Activated CD8-positive, alpha-beta memory T cell treated with anti-CD3 and anti-CD28 coated beads, Interleukin-2, amount 10 ng/mL, durations not matched to agents 7 days and 5 days (primary cell): ENCODE data around the gene PHETA2. TPM values are rescaled to one million over a fixed set of nuclear protein-coding genes. Genes with fewer than 3 reads are reported as not detected.
A peak's percentile ranks its signal among the peaks of the same experiment; 100 is the strongest.
"Not testable (repeated sequence)": the region's sequence is repeated elsewhere in the genome, so short reads cannot be mapped to it uniquely, and the experiment has no call there.

Experiments used
- ATAC-seq: fragments of 150-1000 bp; cut with Tn5 transposase; one replicate; pipeline ENCODE4 v1.10.0; 2021; ENCODE audit warnings: moderate library complexity
- CTCF ChIA-PET: fragments of 350-600 bp; sonication (Branson Sonifier 250); formaldehyde crosslinking; loops from one replicate; lab custom pipeline; 2021; ENCODE audit warnings: antibody characterized with exemption; lab: Charles Lee
- DNase-seq: peaks from one replicate; pipeline ENCODE4 v3.0.0-alpha.2; 2020
- H3K27ac Mint-ChIP-seq: one replicate; pipeline ENCODE4 v1.8.0; 2021; ENCODE audit warnings: mild to moderate bottlenecking, mixed read lengths
- H3K27me3 Mint-ChIP-seq: one replicate; pipeline ENCODE4 v1.8.0; 2021; ENCODE audit warnings: mixed read lengths
- H3K36me3 Mint-ChIP-seq: one replicate; pipeline ENCODE4 v1.8.0; 2021; ENCODE audit warnings: mild to moderate bottlenecking, mixed read lengths
- H3K4me1 Mint-ChIP-seq: one replicate; pipeline ENCODE4 v1.8.0; 2021; ENCODE audit warnings: mixed read lengths
- H3K4me3 Mint-ChIP-seq: one replicate; pipeline ENCODE4 v1.8.0; 2021; ENCODE audit warnings: mild to moderate bottlenecking, moderate library complexity, mixed read lengths
- H3K9me3 Mint-ChIP-seq: one replicate; pipeline ENCODE4 v1.8.0; 2022; ENCODE audit warnings: low read depth, mixed read lengths
- total RNA-seq, 2 experiments: library from RNA; stranded (reverse); gene quantifications; one replicate each; pipeline ENCODE4 v1.2.3, GENCODE V29; 2021

Gene PHETA2
- total RNA-seq, 2 experiments from 2014 or later = 2.0 to 2.5 TPM

- Mint-ChIP-seq H3K4me3 (peak within 1 kb of the TSS; percentile 85), H3K27ac (peak within 1 kb of the TSS; percentile 99), H3K9me3 (peaks cover 3% of the 10 kb centered on the region), H3K4me1 (peaks cover 30% of the 10 kb centered on the region), H3K27me3 (no peaks in the 10 kb centered on the region), H3K36me3 (peaks cover 28% of the 10 kb centered on the region)
- peak; percentile 100 for DNase-seq
- peak; percentile 98 for ATAC-seq
- CTCF ChIA-PET = interaction anchor here (0.6 to 5.0 kb wide), 46 partner anchors 8 to 384 kb away, joined by 3 to 56 read pairs (median 4); partner anchors contain the start of genes CENPM, NAGA, PHETA2 and SMDT1
These were observed 16.8 kb downstream of the PHETA2 start, which contains the start of gene NDUFA6 for GRCh38 chr22:42090596-42091454. NDUFA6 (minus strand) TSS chr22:42090772; CDS start chr22:42090744, 28 bp downstream.

GRCh38 chr22:42091455-42091782 lies 17.4 kb downstream of the PHETA2 start:
- Mint-ChIP-seq H3K4me3 (peak overlapping the region; percentile 85), H3K4me1 (peaks cover 30% of the 10 kb centered on the region), H3K27ac (peak overlapping the region; percentile 99), H3K9me3 (peaks cover 3% of the 10 kb centered on the region), H3K36me3 (peaks cover 24% of the 10 kb centered on the region), H3K27me3 (no peaks in the 10 kb centered on the region)
- ATAC-seq = no peak
- CTCF ChIA-PET = interaction anchor here (0.6 to 5.0 kb wide), 38 partner anchors 8 to 384 kb away, joined by 3 to 56 read pairs (median 5); partner anchors contain the start of genes CENPM, PHETA2 and SMDT1
- no peak for DNase-seq

- DNase-seq (no peak), ATAC-seq (no peak)
- CTCF ChIA-PET = interaction anchor here (2.1 kb wide), 1 partner anchor 10 kb away, joined by 6 read pairs; no protein-coding TSS in a partner anchor
- H3K4me1 Mint-ChIP-seq = no peaks in the 10 kb centered on the region
- H3K9me3 Mint-ChIP-seq = peaks cover 23% of the 10 kb centered on the region
- H3K36me3 Mint-ChIP-seq = peaks cover 38% of the 10 kb centered on the region
- no peak overlapping the region for H3K27ac Mint-ChIP-seq
- no peak overlapping the region for H3K4me3 Mint-ChIP-seq
- H3K27me3 Mint-ChIP-seq = no peaks in the 10 kb centered on the region
These were observed 27.2 kb downstream of the PHETA2 start for GRCh38 chr22:42101199-42101598.

GRCh38 chr22:42104332-42104860 lies 30.3 kb downstream of the PHETA2 start:
- H3K27ac Mint-ChIP-seq, DNase-seq, H3K4me3 Mint-ChIP-seq, H3K4me1 Mint-ChIP-seq, ATAC-seq, H3K27me3 Mint-ChIP-seq: not testable (repeated sequence)
- CTCF ChIA-PET = interaction anchor here (1.3 kb wide), 1 partner anchor 219 kb away, joined by 3 read pairs; no protein-coding TSS in a partner anchor
- Mint-ChIP-seq H3K36me3 (peaks cover 32% of the 10 kb centered on the region), H3K9me3 (peaks cover 21% of the 10 kb centered on the region)

GRCh38 chr22:42108848-42109247 lies 34.8 kb downstream of the PHETA2 start:
- DNase-seq (no peak), ATAC-seq (no peak)
- Mint-ChIP-seq H3K4me1 (no peaks in the 10 kb centered on the region), H3K4me3 (no peak overlapping the region), H3K36me3 (peaks cover 12% of the 10 kb centered on the region), H3K27me3 (no peaks in the 10 kb centered on the region), H3K9me3 (peaks cover 10% of the 10 kb centered on the region), H3K27ac (no peak overlapping the region)
- CTCF ChIA-PET = interaction anchor here (1.3 to 1.9 kb wide), 2 partner anchors 15 to 18 kb away, joined by 4 to 5 read pairs; partner anchors contain the start of gene NDUFA6

- ATAC-seq (no peak), DNase-seq (no peak)
- Mint-ChIP-seq H3K4me1 (peaks cover 2% of the 10 kb centered on the region), H3K27me3 (no peaks in the 10 kb centered on the region), H3K4me3 (no peak overlapping the region), H3K36me3 (peaks cover 17% of the 10 kb centered on the region), H3K9me3 (peaks cover 6% of the 10 kb centered on the region), H3K27ac (no peak overlapping the region)
- CTCF ChIA-PET = interaction anchor here (1.0 to 3.0 kb wide), 7 partner anchors 8 to 332 kb away, joined by 3 to 18 read pairs (median 4); partner anchors contain the start of genes CENPM and NDUFA6
These were observed 37.8 kb downstream of the PHETA2 start for GRCh38 chr22:42111798-42112197.

- DNase-seq = not testable (repeated sequence)
These were observed 38.7 kb downstream of the PHETA2 start for GRCh38 chr22:42112793-42113192.

GRCh38 chr22:42114721-42115120 lies 40.7 kb downstream of the PHETA2 start:
- H3K9me3 Mint-ChIP-seq = peaks cover 6% of the 10 kb centered on the region
- DNase-seq (no peak), ATAC-seq (no peak)
- peaks cover 9% of the 10 kb centered on the region for H3K4me1 Mint-ChIP-seq
- no peaks in the 10 kb centered on the region for H3K27me3 Mint-ChIP-seq
- no peak overlapping the region for H3K27ac Mint-ChIP-seq
- H3K4me3 Mint-ChIP-seq = no peak overlapping the region
- CTCF ChIA-PET = no interaction called here
- peaks cover 17% of the 10 kb centered on the region for H3K36me3 Mint-ChIP-seq

More at GRCh38 chr22:42112793-42113192, 38.7 kb downstream of the PHETA2 start:
- not testable (repeated sequence) for H3K27ac Mint-ChIP-seq, H3K4me1 Mint-ChIP-seq, H3K27me3 Mint-ChIP-seq, H3K9me3 Mint-ChIP-seq, H3K4me3 Mint-ChIP-seq, ATAC-seq
- H3K36me3 Mint-ChIP-seq = peaks cover 17% of the 10 kb centered on the region
- CTCF ChIA-PET = interaction anchor here (0.9 to 3.0 kb wide), 12 partner anchors 9 to 331 kb away, joined by 3 to 18 read pairs (median 4); partner anchors contain the start of genes CENPM and NDUFA6

- Mint-ChIP-seq H3K4me1 (peaks cover 16% of the 10 kb centered on the region), H3K36me3 (peaks cover 17% of the 10 kb centered on the region)
- H3K9me3 Mint-ChIP-seq, H3K27me3 Mint-ChIP-seq, CTCF ChIA-PET, ATAC-seq, H3K4me3 Mint-ChIP-seq, H3K27ac Mint-ChIP-seq, DNase-seq: not testable (repeated sequence)
These were observed 41.4 kb downstream of the PHETA2 start for GRCh38 chr22:42115420-42115830.

- Mint-ChIP-seq H3K9me3 (peaks cover 6% of the 10 kb centered on the region), H3K27me3 (no peaks in the 10 kb centered on the region), H3K4me3 (no peak overlapping the region), H3K36me3 (peaks cover 18% of the 10 kb centered on the region), H3K27ac (no peak overlapping the region), H3K4me1 (peaks cover 26% of the 10 kb centered on the region)
- no peak for DNase-seq
- ATAC-seq = no peak
- CTCF ChIA-PET = interaction anchor here (0.8 to 1.8 kb wide), 3 partner anchors 26 to 450 kb away, joined by 5 to 8 read pairs (median 8); partner anchors contain the start of gene NDUFA6
These were observed 42.9 kb downstream of the PHETA2 start for GRCh38 chr22:42116848-42117424.

- H3K36me3 Mint-ChIP-seq, H3K9me3 Mint-ChIP-seq, H3K27me3 Mint-ChIP-seq: not testable (repeated sequence)
- Mint-ChIP-seq H3K4me1 (peaks cover 28% of the 10 kb centered on the region), H3K27ac (peak overlapping the region; percentile 89), H3K4me3 (peak overlapping the region; percentile 69)
- ATAC-seq (peak; percentile 79), DNase-seq (peak; percentile 55)
- CTCF ChIA-PET = interaction anchor here (1.2 to 2.5 kb wide), 2 partner anchors 9 to 324 kb away, joined by 3 to 9 read pairs; no protein-coding TSS in a partner anchor
These were observed 46.4 kb downstream of the PHETA2 start for GRCh38 chr22:42120231-42121021.

- H3K27me3 Mint-ChIP-seq, H3K36me3 Mint-ChIP-seq, ATAC-seq, DNase-seq, H3K9me3 Mint-ChIP-seq, H3K4me3 Mint-ChIP-seq, CTCF ChIA-PET, H3K27ac Mint-ChIP-seq: not testable (repeated sequence)
- H3K4me1 Mint-ChIP-seq = peaks cover 26% of the 10 kb centered on the region
These were observed 49.5 kb downstream of the PHETA2 start for GRCh38 chr22:42123529-42123928.
